OCI-LY7 (cell line): ENCODE results near the gene IFRD1. TPM values are rescaled to one million over a fixed set of nuclear protein-coding genes. Genes with fewer than 3 reads are reported as not detected.

Experiments
- BruUV-seq: library from RNA; stranded (reverse); fragments of 400-500 nt; replicated peaks from 2 replicates; lab custom pipeline; 2021; lab: Mats Ljungman, UMichigan
- CTCF ChIA-PET: fragments of 300-600 bp; sonication (Branson Sonifier 250); formaldehyde crosslinking; loops from one replicate; lab custom pipeline; 2022; ENCODE audit warnings: antibody characterized with exemption; ENCODE audit not compliant: unreplicated experiment; lab: Charles Lee
- POLR2A ChIA-PET: fragments of 300-600 bp; sonication (Branson Sonifier 250); formaldehyde crosslinking; loops from one replicate; lab custom pipeline; 2022; ENCODE audit warnings: antibody characterized with exemption; lab: Charles Lee
- DNase-seq: peaks from one replicate; pipeline ENCODE4 v3.0.0-alpha.2; 2015; ENCODE audit warnings: low spot score
- H2AFZ ChIP-seq: fragments of 200-600 bp; sonication (generic), shearing (Covaris generic); 2 replicates; pipeline ENCODE4 v1.6.1; 2014; ENCODE audit warnings: mild to moderate bottlenecking, antibody characterized with exemption, low read length, moderate library complexity
- H3K27ac ChIP-seq: fragments of 200-600 bp; sonication (generic); 2 replicates; pipeline ENCODE4 v1.5.1; 2014; ENCODE audit warnings: mixed run types, low read depth, mild to moderate bottlenecking, moderate library complexity, low read length, inconsistent platforms; ENCODE audit not compliant: poor library complexity, severe bottlenecking
- H3K36me3 ChIP-seq: fragments of 200-600 bp; sonication (generic); 2 replicates; pipeline ENCODE4 v1.6.1; 2014; ENCODE audit warnings: mild to moderate bottlenecking, antibody characterized with exemption, low read length, moderate library complexity, mixed read lengths; ENCODE audit not compliant: insufficient read depth
- H3K4me1 ChIP-seq: fragments of 200-600 bp; sonication (generic); 2 replicates; pipeline ENCODE4 v1.5.1; 2014; ENCODE audit warnings: mild to moderate bottlenecking, low read length; ENCODE audit not compliant: insufficient read depth, poor library complexity, severe bottlenecking
- H3K4me2 ChIP-seq: fragments of 200-600 bp; sonication (generic); 2 replicates; pipeline ENCODE4 v1.6.1; 2014; ENCODE audit warnings: mild to moderate bottlenecking, low read length
- H3K4me3 ChIP-seq: fragments of 200-600 bp; sonication (generic); 2 replicates; pipeline ENCODE4 v1.5.1; 2014; ENCODE audit warnings: mild to moderate bottlenecking, low read depth, low read length; ENCODE audit not compliant: poor library complexity, severe bottlenecking
- H3K79me2 ChIP-seq: fragments of 200-600 bp; sonication (generic); 2 replicates; pipeline ENCODE4 v1.6.1; 2016; ENCODE audit warnings: low read depth, mild to moderate bottlenecking, low read length, moderate library complexity, mixed read lengths; ENCODE audit not compliant: insufficient read depth
- H3K9me2 ChIP-seq: fragments of 200-600 bp; sonication (generic); 2 replicates; pipeline ENCODE4 v1.6.1; 2016; ENCODE audit warnings: mild to moderate bottlenecking, low read length, mixed read lengths; ENCODE audit not compliant: insufficient read depth
- H3K9me3 ChIP-seq: fragments of 200-600 bp; sonication (generic); 2 replicates; pipeline ENCODE4 v1.6.1; 2014; ENCODE audit warnings: mild to moderate bottlenecking, mixed run types, low read length, mixed read lengths
- H4K20me1 ChIP-seq: fragments of 200-600 bp; sonication (generic); 2 replicates; pipeline ENCODE4 v1.6.1; 2014; ENCODE audit warnings: mild to moderate bottlenecking, antibody characterized with exemption, low read length, moderate library complexity, mixed read lengths; ENCODE audit not compliant: insufficient read depth
- EZH2phosphoT487 ChIP-seq: fragments of 200-600 bp; sonication (generic); IDR thresholded peaks from 2 replicates; pipeline ENCODE4 v1.6.1; 2018; ENCODE audit warnings: low read depth, borderline replicate concordance, mild to moderate bottlenecking, mixed run types, antibody characterized with exemption, low read length, moderate library complexity, mixed read lengths
- intact Hi-C: fragments of 100-400 bp; cut with micrococcal nuclease; formaldehyde crosslinking; loops from one replicate; pipeline ENCODE4 v1.10.0; 2022; ENCODE audit not compliant: unreplicated experiment
- total RNA-seq, 2 experiments: library from RNA; depleted of rRNA in 1 of 2; stranded (reverse); fragments of >200 nt in 1 of 2; shearing (Covaris generic) in 1 of 2; gene quantifications; 2 replicates each; pipeline ENCODE4 v1.2.3, GENCODE V29; 2014 to 2022
- TF ChIP-seq, protein P1 (sequence below): fragments of 200-600 bp; sonication (generic); conservative IDR thresholded peaks from 2 replicates; pipeline ENCODE4 v1.5.1; 2014; ENCODE audit warnings: mild to moderate bottlenecking, antibody characterized with exemption, low read length, moderate library complexity, mixed read lengths

The IFRD1 gene
- total RNA-seq, 2 experiments from 2014 or later: 49.1 to 65.6 TPM

DNA sequence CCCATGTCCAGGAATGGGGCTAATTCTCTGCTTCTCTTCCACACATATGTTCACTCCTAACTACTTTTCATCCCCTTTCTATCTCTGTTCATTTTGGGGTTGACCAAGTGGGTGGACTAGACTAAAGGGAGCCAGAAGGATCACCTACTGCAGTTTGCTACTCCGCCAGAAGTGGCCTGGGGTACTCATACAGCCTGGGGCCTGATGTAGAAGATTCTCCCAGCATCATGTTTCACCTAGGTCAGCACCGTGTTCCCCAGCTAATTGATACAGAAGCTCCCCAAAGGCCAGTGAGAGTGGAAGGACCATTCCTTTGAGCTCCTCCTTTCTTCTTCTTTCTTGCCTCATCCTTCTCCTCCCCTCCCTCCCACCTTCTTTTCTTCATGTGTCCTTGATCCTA is 19.6 kb upstream of the IFRD1 start:
- H3K79me2 ChIP-seq: no peaks in the 10 kb centered on the region
- H3K9me3 ChIP-seq: 0 out of 2 replicates have a peak, but pooled peaks cover 16% of the 10 kb centered on the region
- intact Hi-C loops: no loop called here
- ChIA-PET POLR2A (interaction anchor here (0.9 to 1.7 kb wide), 5 partner anchors 10 to 22 kb away, joined by 3 to 7 read pairs (median 4); partner anchors contain the start of gene IFRD1), CTCF (no interaction called here)
- TF ChIP-seq, protein P1, sequence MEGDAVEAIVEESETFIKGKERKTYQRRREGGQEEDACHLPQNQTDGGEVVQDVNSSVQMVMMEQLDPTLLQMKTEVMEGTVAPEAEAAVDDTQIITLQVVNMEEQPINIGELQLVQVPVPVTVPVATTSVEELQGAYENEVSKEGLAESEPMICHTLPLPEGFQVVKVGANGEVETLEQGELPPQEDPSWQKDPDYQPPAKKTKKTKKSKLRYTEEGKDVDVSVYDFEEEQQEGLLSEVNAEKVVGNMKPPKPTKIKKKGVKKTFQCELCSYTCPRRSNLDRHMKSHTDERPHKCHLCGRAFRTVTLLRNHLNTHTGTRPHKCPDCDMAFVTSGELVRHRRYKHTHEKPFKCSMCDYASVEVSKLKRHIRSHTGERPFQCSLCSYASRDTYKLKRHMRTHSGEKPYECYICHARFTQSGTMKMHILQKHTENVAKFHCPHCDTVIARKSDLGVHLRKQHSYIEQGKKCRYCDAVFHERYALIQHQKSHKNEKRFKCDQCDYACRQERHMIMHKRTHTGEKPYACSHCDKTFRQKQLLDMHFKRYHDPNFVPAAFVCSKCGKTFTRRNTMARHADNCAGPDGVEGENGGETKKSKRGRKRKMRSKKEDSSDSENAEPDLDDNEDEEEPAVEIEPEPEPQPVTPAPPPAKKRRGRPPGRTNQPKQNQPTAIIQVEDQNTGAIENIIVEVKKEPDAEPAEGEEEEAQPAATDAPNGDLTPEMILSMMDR: no peak
- no peak for TF ChIP-seq EZH2phosphoT487
- H3K4me1 ChIP-seq: peaks cover 14% of the 10 kb centered on the region
- H4K20me1 ChIP-seq: no peaks in the 10 kb centered on the region
- no peak overlapping the region for H2AFZ ChIP-seq
- no peak overlapping the region for H3K4me3 ChIP-seq
- no peaks in the 10 kb centered on the region; the same call in 1 of the 2 replicates for H3K9me2 ChIP-seq
- no peak overlapping the region for H3K4me2 ChIP-seq
- DNase-seq: no peak
- H3K27ac ChIP-seq: no peak overlapping the region
- no TSS peak for BruUV-seq
- no peaks in the 10 kb centered on the region; the same call in 1 of the 2 replicates for H3K36me3 ChIP-seq

- Histone ChIP-seq H3K27ac (no peak overlapping the region), H2AFZ (no peak overlapping the region), H3K4me3 (no peak overlapping the region), H3K4me2 (no peak overlapping the region), H3K36me3 (no peaks in the 10 kb centered on the region; the same call in 1 of the 2 replicates), H3K9me2 (no peaks in the 10 kb centered on the region; the same call in 1 of the 2 replicates), H4K20me1 (no peaks in the 10 kb centered on the region), H3K79me2 (no peaks in the 10 kb centered on the region), H3K4me1 (peaks cover 14% of the 10 kb centered on the region), H3K9me3 (0 out of 2 replicates have a peak, but pooled peaks cover 16% of the 10 kb centered on the region)
- POLR2A ChIA-PET: no interaction called here
- intact Hi-C loops: no loop called here
- TF ChIP-seq EZH2phosphoT487: no peak
- TF ChIP-seq, protein P1: no peak
- CTCF ChIA-PET: no interaction called here
- no TSS peak for BruUV-seq
- DNase-seq: no peak
Measured at GRCh38 chr7:112431803-112432202, 18.5 kb upstream of the IFRD1 start.

DNA sequence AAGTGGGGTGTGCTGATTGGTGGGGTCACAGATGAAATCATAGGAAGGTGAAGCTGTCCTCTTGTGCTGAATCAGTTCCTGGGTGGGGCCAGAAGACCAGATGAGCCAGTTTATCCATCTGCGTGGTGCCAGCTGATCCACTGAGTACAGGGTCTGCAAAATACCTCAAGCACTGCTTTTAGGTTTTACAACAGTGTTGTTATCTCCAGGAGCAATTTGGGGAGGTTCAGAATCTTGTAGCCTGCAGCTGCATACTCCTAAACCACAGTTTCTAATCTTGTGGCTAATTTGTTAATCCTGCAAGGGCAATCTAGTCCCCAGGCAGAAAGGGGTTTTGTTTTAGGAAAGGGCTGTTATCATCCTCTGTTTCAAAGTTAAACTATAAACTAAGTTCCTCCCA is 17.0 kb upstream of the IFRD1 start:
- Histone ChIP-seq H2AFZ (no peak overlapping the region; the same call in 1 of the 2 replicates), H3K4me1 (peaks cover 14% of the 10 kb centered on the region), H4K20me1 (no peaks in the 10 kb centered on the region), H3K4me2 (no peak overlapping the region), H3K79me2 (no peaks in the 10 kb centered on the region), H3K36me3 (no peaks in the 10 kb centered on the region; the same call in 1 of the 2 replicates), H3K27ac (no peak overlapping the region), H3K9me2 (no peaks in the 10 kb centered on the region; the same call in 1 of the 2 replicates), H3K4me3 (no peak overlapping the region), H3K9me3 (0 out of 2 replicates have a peak, but pooled peaks cover 16% of the 10 kb centered on the region)
- POLR2A ChIA-PET: interaction anchor here (0.7 to 1.5 kb wide), 9 partner anchors 9 to 93 kb away, joined by 3 to 7 read pairs (median 3); no protein-coding TSS in a partner anchor
- intact Hi-C loops: no loop called here
- no TSS peak for BruUV-seq
- CTCF ChIA-PET: no interaction called here
- TF ChIP-seq EZH2phosphoT487: no peak
- TF ChIP-seq, protein P1: no peak
- no peak for DNase-seq
